ENCODE data around the gene FAM72A.
"Not testable (repeated sequence)": the region's sequence is repeated elsewhere in the genome, so short reads cannot be mapped to it uniquely, and the experiment has no call there.

FAM72A gene

GRCh38 chr1:206202789-206203363, at the start of gene FAM72A:
FAM72A (minus strand) TSS chr1:206202839; CDS start chr1:206202025, 814 bp downstream.
- DNase-seq: peak; percentile 85 to 88

GRCh38 chr1:206250953-206251681, 48.5 kb upstream of the FAM72A start:
- DNase-seq: not testable (repeated sequence)

- DNase-seq: not testable (repeated sequence)
Observed at GRCh38 chr1:206246129-206246886, 43.7 kb upstream of the FAM72A start.

- not testable (repeated sequence) for DNase-seq
Observed at GRCh38 chr1:206245479-206245878, 42.8 kb upstream of the FAM72A start.

GRCh38 chr1:206243335-206243734, 40.7 kb upstream of the FAM72A start:
- not testable (repeated sequence) for DNase-seq

GRCh38 chr1:206240288-206240687, 37.6 kb upstream of the FAM72A start:
- DNase-seq: not testable (repeated sequence)

- DNase-seq: not testable (repeated sequence)
Observed at GRCh38 chr1:206235190-206235589, 32.6 kb upstream of the FAM72A start.

- not testable (repeated sequence) for DNase-seq
Observed at GRCh38 chr1:206234189-206234916, 31.7 kb upstream of the FAM72A start.

GRCh38 chr1:206232970-206233645, 30.5 kb upstream of the FAM72A start:
- DNase-seq: not testable (repeated sequence)

- DNase-seq: not testable (repeated sequence)
Observed at GRCh38 chr1:206231989-206232388, 29.4 kb upstream of the FAM72A start.

GRCh38 chr1:206229286-206229685, 26.6 kb upstream of the FAM72A start:
- DNase-seq: not testable (repeated sequence)

GRCh38 chr1:206226886-206227285, 24.2 kb upstream of the FAM72A start:
- DNase-seq: not testable (repeated sequence)

GRCh38 chr1:206225386-206225785, 22.7 kb upstream of the FAM72A start:
- DNase-seq: not testable (repeated sequence)

GRCh38 chr1:206224190-206224776, 21.6 kb upstream of the FAM72A start:
- DNase-seq: not testable (repeated sequence)

- not testable (repeated sequence) for DNase-seq
Observed at GRCh38 chr1:206221585-206221984, 18.9 kb upstream of the FAM72A start.

GRCh38 chr1:206220332-206221000, 17.8 kb upstream of the FAM72A start:
- DNase-seq: not testable (repeated sequence)

- not testable (repeated sequence) for DNase-seq
Observed at GRCh38 chr1:206219514-206220331, 17.1 kb upstream of the FAM72A start.

- DNase-seq: not testable (repeated sequence)
Observed at GRCh38 chr1:206218765-206219164, 16.1 kb upstream of the FAM72A start.

- DNase-seq: not testable (repeated sequence)
Observed at GRCh38 chr1:206218285-206218684, 15.6 kb upstream of the FAM72A start.

Measured in stimulated activated CD4-positive, alpha-beta T cell treated with anti-CD3 and anti-CD28 coated beads, Interleukin-2, amount 100 ng/mL, for 48 hours (primary cell).